ENCODE data around the gene GASK1B.

The GASK1B gene

DNA sequence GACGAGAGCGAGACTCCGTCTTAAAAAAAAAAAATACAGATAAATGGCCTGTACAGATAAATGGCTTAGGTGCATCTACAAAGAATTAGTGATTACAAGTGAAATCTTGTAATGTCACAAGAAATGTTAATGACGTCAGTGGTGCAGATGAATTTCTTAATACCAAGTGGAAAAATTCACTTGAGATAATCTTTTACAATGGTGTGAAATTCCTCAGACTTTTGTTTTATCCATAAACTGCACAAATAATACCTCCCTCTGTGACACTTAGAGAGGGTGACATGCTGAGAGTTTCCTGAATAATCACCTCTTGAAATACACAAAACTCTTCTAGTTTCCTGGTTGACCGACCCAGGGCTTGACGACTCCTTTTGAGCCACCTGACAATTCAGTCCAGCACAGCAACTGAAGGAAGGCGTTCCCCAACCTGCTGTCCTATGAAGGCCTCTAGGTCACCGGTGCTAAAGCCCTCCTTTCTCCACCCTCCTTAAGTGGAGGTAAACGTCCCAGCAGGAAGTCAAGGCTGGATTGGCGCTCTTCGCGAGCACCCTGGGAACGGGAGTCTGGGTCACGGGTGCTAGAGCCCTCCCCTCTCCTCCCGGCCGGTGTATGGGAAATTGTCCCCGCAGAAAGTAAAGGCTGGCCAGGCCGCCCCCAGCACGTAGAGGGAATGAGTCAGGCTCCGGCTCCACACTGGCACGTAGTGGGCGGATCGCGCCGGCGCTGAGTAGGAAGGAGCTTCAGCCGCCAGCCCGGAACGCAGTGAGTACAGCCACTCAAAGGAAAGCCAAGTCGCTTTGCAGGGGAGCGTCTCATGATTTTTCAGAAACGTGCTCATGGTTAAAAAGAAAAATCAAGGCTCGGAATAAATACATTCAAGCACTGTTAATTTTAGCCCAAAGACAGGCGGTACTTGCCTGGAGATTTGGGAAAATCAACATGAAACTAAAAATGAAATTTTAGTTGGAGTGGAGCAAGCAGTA, 37.3 kb upstream of the GASK1B start, which contains the start of gene TMEM144:
TSS of gene TMEM144 (plus strand) at position 662 of the 983 bp plus-strand sequence. CDS start 2,182 bp downstream, outside the sequence.
- TF ChIP-seq, protein P1, sequence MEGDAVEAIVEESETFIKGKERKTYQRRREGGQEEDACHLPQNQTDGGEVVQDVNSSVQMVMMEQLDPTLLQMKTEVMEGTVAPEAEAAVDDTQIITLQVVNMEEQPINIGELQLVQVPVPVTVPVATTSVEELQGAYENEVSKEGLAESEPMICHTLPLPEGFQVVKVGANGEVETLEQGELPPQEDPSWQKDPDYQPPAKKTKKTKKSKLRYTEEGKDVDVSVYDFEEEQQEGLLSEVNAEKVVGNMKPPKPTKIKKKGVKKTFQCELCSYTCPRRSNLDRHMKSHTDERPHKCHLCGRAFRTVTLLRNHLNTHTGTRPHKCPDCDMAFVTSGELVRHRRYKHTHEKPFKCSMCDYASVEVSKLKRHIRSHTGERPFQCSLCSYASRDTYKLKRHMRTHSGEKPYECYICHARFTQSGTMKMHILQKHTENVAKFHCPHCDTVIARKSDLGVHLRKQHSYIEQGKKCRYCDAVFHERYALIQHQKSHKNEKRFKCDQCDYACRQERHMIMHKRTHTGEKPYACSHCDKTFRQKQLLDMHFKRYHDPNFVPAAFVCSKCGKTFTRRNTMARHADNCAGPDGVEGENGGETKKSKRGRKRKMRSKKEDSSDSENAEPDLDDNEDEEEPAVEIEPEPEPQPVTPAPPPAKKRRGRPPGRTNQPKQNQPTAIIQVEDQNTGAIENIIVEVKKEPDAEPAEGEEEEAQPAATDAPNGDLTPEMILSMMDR (IDR thresholded peaks at IDR 0.05; ENCODE audit: borderline replicate concordance, control extremely low read depth, extremely low read depth, insufficient read depth, missing control alignments): no peak
- DNase-seq (ENCODE audit: low spot score): peak; percentile 55
- in situ Hi-C loops (cut with MboI; ENCODE audit: low sequenced_read_pairs, unreplicated experiment): no loop called here

DNA sequence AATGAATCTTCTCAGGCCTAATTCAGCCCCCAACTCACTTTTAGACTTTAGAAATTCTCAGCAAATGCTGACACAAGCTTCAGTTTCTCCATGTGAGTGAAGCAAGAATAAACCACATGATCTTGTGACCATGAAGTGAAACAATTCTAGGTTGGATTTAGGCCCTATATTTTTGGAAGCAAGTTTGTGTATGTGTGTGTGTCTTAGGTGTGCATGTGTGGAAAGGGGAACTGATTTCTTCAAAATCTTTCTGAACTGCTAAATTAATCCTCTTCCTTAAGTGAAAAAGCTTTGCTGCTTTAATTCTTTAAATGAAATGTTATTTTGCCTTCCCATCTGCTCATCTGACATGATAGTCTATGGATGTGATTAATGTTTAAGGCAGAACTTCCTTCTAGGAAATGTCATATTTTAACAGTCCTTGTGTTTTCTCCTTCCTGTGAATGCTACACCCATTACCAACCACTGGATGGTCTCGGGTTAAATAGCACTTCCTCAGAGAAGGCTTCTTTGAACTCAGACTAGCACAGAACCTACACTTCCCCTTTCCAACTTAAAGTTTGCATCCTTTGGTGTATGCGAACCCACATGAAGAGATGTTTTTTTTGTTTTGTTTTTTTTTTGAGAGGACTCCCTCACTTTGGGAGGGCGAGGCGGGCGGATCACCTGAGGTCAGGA, 36.3 kb upstream of the GASK1B start:
- TF ChIP-seq, protein P1 (IDR thresholded peaks at IDR 0.05; ENCODE audit: borderline replicate concordance, control extremely low read depth, extremely low read depth, insufficient read depth, missing control alignments): no peak
- peak; percentile 33 for DNase-seq (ENCODE audit: low spot score)
- in situ Hi-C loops (cut with MboI; ENCODE audit: low sequenced_read_pairs, unreplicated experiment): no loop called here

DNA sequence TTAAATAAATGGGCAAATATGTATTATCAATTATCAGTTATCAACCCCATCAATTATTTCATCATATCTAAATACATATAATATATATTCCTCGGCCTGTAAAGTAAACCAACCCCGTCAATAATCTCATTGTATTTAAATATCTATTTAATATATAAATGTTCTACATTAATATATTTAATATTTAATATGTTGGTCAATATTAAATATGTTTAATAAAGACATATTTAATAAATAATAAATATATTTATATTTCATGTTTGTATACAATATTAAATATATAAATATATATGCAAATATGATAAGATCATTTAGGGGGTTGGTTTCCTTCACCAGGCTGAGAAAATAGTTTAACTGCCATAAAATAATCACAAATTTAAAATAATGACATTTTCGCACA, 31.1 kb upstream of the GASK1B start:
- TF ChIP-seq, protein P1 (IDR thresholded peaks at IDR 0.05; ENCODE audit: borderline replicate concordance, control extremely low read depth, extremely low read depth, insufficient read depth, missing control alignments): no peak
- in situ Hi-C loops (cut with MboI; ENCODE audit: low sequenced_read_pairs, unreplicated experiment): no loop called here
- DNase-seq (ENCODE audit: low spot score): no peak

DNA sequence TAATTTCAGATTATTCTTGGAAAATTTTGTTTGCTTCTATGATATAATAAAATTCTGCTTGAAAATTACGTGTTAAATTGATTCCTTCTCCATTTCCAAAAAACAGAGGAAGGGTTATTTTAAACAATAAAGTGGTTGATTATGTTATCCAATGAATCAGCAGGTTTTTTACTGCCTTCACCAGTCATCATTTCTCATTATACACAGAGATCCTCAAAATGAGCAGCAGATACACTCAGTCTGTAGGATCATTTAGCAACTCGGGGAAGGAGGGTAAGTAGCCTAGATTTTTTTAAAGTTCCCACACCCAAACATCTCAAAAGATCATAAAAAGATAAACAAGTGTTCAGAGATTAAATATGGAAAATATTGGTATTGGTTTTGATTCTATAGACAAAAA, 30.6 kb upstream of the GASK1B start:
- in situ Hi-C loops (cut with MboI; ENCODE audit: low sequenced_read_pairs, unreplicated experiment): no loop called here
- TF ChIP-seq, protein P1 (IDR thresholded peaks at IDR 0.05; ENCODE audit: borderline replicate concordance, control extremely low read depth, extremely low read depth, insufficient read depth, missing control alignments): no peak
- DNase-seq (ENCODE audit: low spot score): no peak

DNA sequence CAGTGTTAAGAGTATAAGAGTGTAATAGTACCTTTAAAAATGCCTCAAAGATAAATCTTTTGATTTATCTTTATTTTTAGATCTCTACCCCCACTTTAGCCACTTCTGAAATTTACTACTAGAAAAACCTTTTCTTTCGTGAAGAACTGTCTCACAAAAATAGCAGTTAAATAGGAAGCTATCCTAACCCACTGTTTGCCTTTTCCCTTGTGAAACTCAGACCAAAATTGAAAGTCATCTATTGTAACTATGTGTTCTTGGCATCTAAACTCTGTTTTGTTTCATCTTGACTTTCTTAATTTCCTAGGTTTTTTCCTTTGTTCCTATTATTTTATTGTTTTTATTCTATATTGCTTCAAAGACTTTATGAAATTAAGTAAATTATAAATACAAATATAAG, 29.7 kb upstream of the GASK1B start:
- TF ChIP-seq, protein P1 (IDR thresholded peaks at IDR 0.05; ENCODE audit: borderline replicate concordance, control extremely low read depth, extremely low read depth, insufficient read depth, missing control alignments): no peak
- in situ Hi-C loops (cut with MboI; ENCODE audit: low sequenced_read_pairs, unreplicated experiment): no loop called here

DNA sequence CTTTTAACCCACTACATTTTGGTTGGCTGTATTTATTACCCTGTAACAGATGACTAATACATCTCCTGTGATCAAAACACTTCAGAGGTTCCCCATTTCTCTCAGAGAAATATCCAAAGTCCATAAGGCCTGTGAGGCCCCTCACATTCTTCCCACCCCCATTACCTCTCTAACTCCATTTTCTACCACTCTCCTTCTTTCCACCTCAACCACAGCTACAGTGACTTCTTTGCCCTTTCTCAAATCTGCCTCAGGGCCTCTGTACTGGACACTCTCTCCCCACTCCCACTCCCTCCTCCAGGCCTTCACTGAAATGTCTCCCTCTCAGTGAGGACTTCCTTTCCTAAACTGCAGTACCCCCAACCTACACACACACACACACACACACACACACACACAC, 29.1 kb upstream of the GASK1B start:
- DNase-seq (ENCODE audit: low spot score): no peak
- TF ChIP-seq, protein P1 (IDR thresholded peaks at IDR 0.05; ENCODE audit: borderline replicate concordance, control extremely low read depth, extremely low read depth, insufficient read depth, missing control alignments): no peak
- in situ Hi-C loops (cut with MboI; ENCODE audit: low sequenced_read_pairs, unreplicated experiment): no loop called here

More for the DNA sequence above, 29.7 kb upstream of the GASK1B start:
- no peak for DNase-seq (ENCODE audit: low spot score)

All from GM13976 (cell line).